ENCODE data around the gene BCL2A1. TPM values are rescaled to one million over a fixed set of nuclear protein-coding genes. Genes with fewer than 3 reads are reported as not detected.
"Not testable (repeated sequence)": the region's sequence is repeated elsewhere in the genome, so short reads cannot be mapped to it uniquely, and the experiment has no call there.

The BCL2A1 gene
- total RNA-seq, 4 donors from 2014 or later, result 16.2 TPM; not detected in 3

GRCh38 chr15:79938143-79938542 lies 32.9 kb downstream of the BCL2A1 start:
- DNase-seq (ENCODE audit: extremely low spot score), result no peak
- no peaks in the 10 kb centered on the region for H3K36me3 ChIP-seq
- intact Hi-C loops (cut with DNase I), result no loop called here
- no peaks in the 10 kb centered on the region for H3K4me1 ChIP-seq
- H3K27me3 ChIP-seq, result peaks cover 0 to 48% (median 0%) of the 10 kb centered on the region in 4 donors
- H3K27ac ChIP-seq (replicated peaks in 1 of 4), result no peak overlapping the region
- TF ChIP-seq, protein P1, sequence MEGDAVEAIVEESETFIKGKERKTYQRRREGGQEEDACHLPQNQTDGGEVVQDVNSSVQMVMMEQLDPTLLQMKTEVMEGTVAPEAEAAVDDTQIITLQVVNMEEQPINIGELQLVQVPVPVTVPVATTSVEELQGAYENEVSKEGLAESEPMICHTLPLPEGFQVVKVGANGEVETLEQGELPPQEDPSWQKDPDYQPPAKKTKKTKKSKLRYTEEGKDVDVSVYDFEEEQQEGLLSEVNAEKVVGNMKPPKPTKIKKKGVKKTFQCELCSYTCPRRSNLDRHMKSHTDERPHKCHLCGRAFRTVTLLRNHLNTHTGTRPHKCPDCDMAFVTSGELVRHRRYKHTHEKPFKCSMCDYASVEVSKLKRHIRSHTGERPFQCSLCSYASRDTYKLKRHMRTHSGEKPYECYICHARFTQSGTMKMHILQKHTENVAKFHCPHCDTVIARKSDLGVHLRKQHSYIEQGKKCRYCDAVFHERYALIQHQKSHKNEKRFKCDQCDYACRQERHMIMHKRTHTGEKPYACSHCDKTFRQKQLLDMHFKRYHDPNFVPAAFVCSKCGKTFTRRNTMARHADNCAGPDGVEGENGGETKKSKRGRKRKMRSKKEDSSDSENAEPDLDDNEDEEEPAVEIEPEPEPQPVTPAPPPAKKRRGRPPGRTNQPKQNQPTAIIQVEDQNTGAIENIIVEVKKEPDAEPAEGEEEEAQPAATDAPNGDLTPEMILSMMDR (IDR thresholded peaks at IDR 0.05), result no peak
- no peak for TF ChIP-seq POLR2AphosphoS5 (IDR thresholded peaks at IDR 0.05)
- TF ChIP-seq POLR2A (IDR thresholded peaks at IDR 0.05; ENCODE audit: low read depth), result no peak
- no peak for TF ChIP-seq EP300 (IDR thresholded peaks at IDR 0.05)
- no peak overlapping the region for H3K4me3 ChIP-seq
- H3K9me3 ChIP-seq, result no peaks in the 10 kb centered on the region
- 94% methylated on average over 1 of the region's 1 CpG for WGBS

GRCh38 chr15:79935556-79936201 lies 35.3 kb downstream of the BCL2A1 start:
- intact Hi-C loops (cut with DNase I); H3K4me1 ChIP-seq; H3K4me3 ChIP-seq; H3K36me3 ChIP-seq; H3K9me3 ChIP-seq; DNase-seq (ENCODE audit: extremely low spot score); H3K27ac ChIP-seq (replicated peaks in 1 of 4): not testable (repeated sequence)
- 46% methylated on average over 7 of the region's 7 CpGs for WGBS
- H3K27me3 ChIP-seq, result peaks cover 0 to 45% (median 0%) of the 10 kb centered on the region in 4 donors

GRCh38 chr15:79933231-79933630 lies 37.8 kb downstream of the BCL2A1 start:
- Histone ChIP-seq H3K4me1 (no peaks in the 10 kb centered on the region), H3K4me3 (no peak overlapping the region), H3K27me3 (peaks cover 0 to 36% (median 0%) of the 10 kb centered on the region in 4 donors), H3K36me3 (no peaks in the 10 kb centered on the region), H3K9me3 (no peaks in the 10 kb centered on the region), H3K27ac (replicated peaks in 1 of 4) (no peak overlapping the region)
- no peak for DNase-seq (ENCODE audit: extremely low spot score)
- intact Hi-C loops (cut with DNase I), result no loop called here
- 65% methylated on average over 3 of the region's 3 CpGs for WGBS
- TF ChIP-seq POLR2A (IDR thresholded peaks at IDR 0.05; ENCODE audit: low read depth), result no peak
- no peak for TF ChIP-seq EP300 (IDR thresholded peaks at IDR 0.05)
- TF ChIP-seq POLR2AphosphoS5 (IDR thresholded peaks at IDR 0.05), result no peak

- no peak for TF ChIP-seq EP300 (IDR thresholded peaks at IDR 0.05)
- TF ChIP-seq POLR2AphosphoS5 (IDR thresholded peaks at IDR 0.05), result no peak
- TF ChIP-seq, protein P1 (IDR thresholded peaks at IDR 0.05), result no peak
- no peak for TF ChIP-seq POLR2A (IDR thresholded peaks at IDR 0.05; ENCODE audit: low read depth)
- DNase-seq (ENCODE audit: extremely low spot score), result no peak
- Histone ChIP-seq H3K9me3 (no peaks in the 10 kb centered on the region), H3K4me3 (no peak overlapping the region), H3K36me3 (no peaks in the 10 kb centered on the region), H3K27me3 (peaks cover 0 to 36% (median 0%) of the 10 kb centered on the region in 4 donors), H3K4me1 (no peaks in the 10 kb centered on the region), H3K27ac (replicated peaks in 1 of 4) (no peak overlapping the region)
- WGBS, result 63% methylated on average over 5 of the region's 5 CpGs
- intact Hi-C loops (cut with DNase I), result no loop called here
Measured at GRCh38 chr15:79932447-79932846, 38.5 kb downstream of the BCL2A1 start.

- Histone ChIP-seq H3K27me3 (peaks cover 0 to 22% (median 0%) of the 10 kb centered on the region in 4 donors), H3K27ac (replicated peaks in 1 of 4) (no peak overlapping the region), H3K4me3 (no peak overlapping the region), H3K9me3 (no peaks in the 10 kb centered on the region), H3K36me3 (no peaks in the 10 kb centered on the region), H3K4me1 (no peaks in the 10 kb centered on the region)
- 83% methylated on average over 5 of the region's 5 CpGs for WGBS
- DNase-seq (ENCODE audit: extremely low spot score), result no peak
- intact Hi-C loops (cut with DNase I), result no loop called here
- no peak for TF ChIP-seq EP300 (IDR thresholded peaks at IDR 0.05)
- no peak for TF ChIP-seq POLR2AphosphoS5 (IDR thresholded peaks at IDR 0.05)
- TF ChIP-seq, protein P1 (IDR thresholded peaks at IDR 0.05), result no peak
- no peak for TF ChIP-seq POLR2A (IDR thresholded peaks at IDR 0.05; ENCODE audit: low read depth)
Measured at GRCh38 chr15:79930516-79930915, 40.5 kb downstream of the BCL2A1 start.

DNA sequence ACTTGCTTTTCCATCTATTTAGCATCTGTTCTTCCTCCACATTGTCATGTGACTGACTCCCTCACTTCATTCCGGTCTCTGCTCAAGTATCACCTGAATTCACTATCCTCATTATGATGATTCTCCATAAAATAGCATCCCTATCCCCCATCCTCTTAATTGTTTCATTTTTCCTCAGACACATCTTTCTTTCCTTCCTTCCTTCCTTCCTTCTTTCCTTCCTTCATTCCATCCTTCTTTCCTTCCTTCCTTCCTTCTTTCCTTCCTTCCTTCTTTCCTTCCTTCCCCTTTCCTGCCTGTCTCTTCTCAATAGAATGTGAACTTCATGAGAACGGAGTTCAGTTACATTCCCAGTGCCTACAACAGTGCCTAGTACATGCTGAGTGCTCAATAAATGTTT lies 41.6 kb downstream of the BCL2A1 start:
- whole genome bisulfite sequencing, result 84% methylated on average over 2 of the region's 2 CpGs
- no peak for DNase-seq (ENCODE audit: extremely low spot score)

GRCh38 chr15:79926116-79926515 lies 44.9 kb downstream of the BCL2A1 start:
- H3K27ac ChIP-seq (replicated peaks in 1 of 4); H3K4me3 ChIP-seq; H3K9me3 ChIP-seq; H3K36me3 ChIP-seq; DNase-seq (ENCODE audit: extremely low spot score); H3K27me3 ChIP-seq; intact Hi-C loops (cut with DNase I): not testable (repeated sequence)
- WGBS, result 95% methylated on average over 13 of the region's 36 CpGs
- peaks cover 11 to 17% (median 14%) of the 10 kb centered on the region in 4 donors for H3K4me1 ChIP-seq

More for the DNA sequence above, 41.6 kb downstream of the BCL2A1 start:
- Histone ChIP-seq H3K4me3 (no peak overlapping the region), H3K9me3 (no peaks in the 10 kb centered on the region), H3K27me3 (peaks cover 0 to 12% (median 0%) of the 10 kb centered on the region in 4 donors), H3K27ac (replicated peaks in 1 of 4) (no peak overlapping the region), H3K36me3 (no peaks in the 10 kb centered on the region), H3K4me1 (peaks cover under 1 to 3% (median 2%) of the 10 kb centered on the region in 4 donors)
- TF ChIP-seq POLR2AphosphoS5 (IDR thresholded peaks at IDR 0.05) (no peak), POLR2A (IDR thresholded peaks at IDR 0.05; ENCODE audit: low read depth) (no peak), EP300 (IDR thresholded peaks at IDR 0.05) (no peak)
- TF ChIP-seq, protein P1 (IDR thresholded peaks at IDR 0.05), result no peak
- intact Hi-C loops (cut with DNase I), result no loop called here
